Peyer's patch (tissue), 4 donors: ENCODE measurements around the gene RNU6-1. TPM values are rescaled to one million over a fixed set of nuclear protein-coding genes. Genes with fewer than 3 reads are reported as not detected.
A peak's percentile ranks its signal among the peaks of the same experiment; 100 is the strongest.

Source experiments
- DNase-seq, 3 donors: peaks; one replicate each; pipeline ENCODE4 v3.0.0-alpha.2; 2017 to 2019
- H3K27ac ChIP-seq, 4 donors: fragments of 200-600 bp; sonication (generic); one replicate each; pipeline ENCODE4 v1.5.1; 2016 to 2019
- H3K27me3 ChIP-seq, 2 donors: fragments of 200-600 bp; sonication (generic); one replicate each; pipeline ENCODE4 v1.5.1; 2019
- H3K36me3 ChIP-seq, 3 donors: fragments of 200-600 bp; sonication (generic); one replicate each; pipeline ENCODE4 v1.5.1; 2016 to 2019
- H3K4me1 ChIP-seq, 4 donors: fragments of 200-600 bp; sonication (generic); one replicate each; pipeline ENCODE4 v1.5.1; 2016 to 2019
- H3K4me3 ChIP-seq, 4 donors: fragments of 200-600 bp; sonication (generic); 1 replicate in 3 of 4; 2 replicates in 1 of 4; pipeline ENCODE4 v1.5.1; 2016 to 2019; ENCODE audit warnings: mild to moderate bottlenecking in 1 of 4
- H3K9me3 ChIP-seq, 4 donors: fragments of 200-600 bp; sonication (generic); one replicate each; pipeline ENCODE4 v1.5.1; 2016 to 2019; ENCODE audit warnings: mild to moderate bottlenecking in 1 of 4
- POLR2A ChIP-seq, 2 donors: fragments of 450-650 bp; IDR thresholded peaks; one replicate each; pipeline ENCODE4 v1.5.1; 2017; ENCODE audit warnings: antibody characterized with exemption in 2 of 2, mild to moderate bottlenecking in 2 of 2, moderate library complexity in 2 of 2
- total RNA-seq, 4 donors: library from RNA; depleted of rRNA; stranded (reverse); fragments of >200 nt; gene quantifications; one replicate each; pipeline ENCODE4 v1.1.0, GENCODE V29; 2016
- TF ChIP-seq, protein P1 (sequence below), 6 experiments: fragments of 450-650 bp in 4 of 6; fragments of 200-600 bp in 2 of 6; sonication (generic) in 1 of 6; IDR thresholded peaks; one replicate each; pipeline ENCODE4 v1.5.1; 2017 to 2019; ENCODE audit warnings: antibody characterized with exemption in 6 of 6, mild to moderate bottlenecking in 3 of 6, moderate library complexity in 1 of 6

RNU6-1 gene
- total RNA-seq, 4 donors from 2014 or later: not detected

- Histone ChIP-seq H3K27ac (no peak overlapping the region), H3K36me3 (no peaks in the 10 kb centered on the region), H3K4me3 (no peak overlapping the region), H3K9me3 (peaks cover 0 to 4% (median 0%) of the 10 kb centered on the region in 4 donors), H3K27me3 (no peaks in the 10 kb centered on the region), H3K4me1 (peaks cover 0 to 5% (median 0%) of the 10 kb centered on the region in 4 donors)
- DNase-seq: no peak
- TF ChIP-seq, protein P1, sequence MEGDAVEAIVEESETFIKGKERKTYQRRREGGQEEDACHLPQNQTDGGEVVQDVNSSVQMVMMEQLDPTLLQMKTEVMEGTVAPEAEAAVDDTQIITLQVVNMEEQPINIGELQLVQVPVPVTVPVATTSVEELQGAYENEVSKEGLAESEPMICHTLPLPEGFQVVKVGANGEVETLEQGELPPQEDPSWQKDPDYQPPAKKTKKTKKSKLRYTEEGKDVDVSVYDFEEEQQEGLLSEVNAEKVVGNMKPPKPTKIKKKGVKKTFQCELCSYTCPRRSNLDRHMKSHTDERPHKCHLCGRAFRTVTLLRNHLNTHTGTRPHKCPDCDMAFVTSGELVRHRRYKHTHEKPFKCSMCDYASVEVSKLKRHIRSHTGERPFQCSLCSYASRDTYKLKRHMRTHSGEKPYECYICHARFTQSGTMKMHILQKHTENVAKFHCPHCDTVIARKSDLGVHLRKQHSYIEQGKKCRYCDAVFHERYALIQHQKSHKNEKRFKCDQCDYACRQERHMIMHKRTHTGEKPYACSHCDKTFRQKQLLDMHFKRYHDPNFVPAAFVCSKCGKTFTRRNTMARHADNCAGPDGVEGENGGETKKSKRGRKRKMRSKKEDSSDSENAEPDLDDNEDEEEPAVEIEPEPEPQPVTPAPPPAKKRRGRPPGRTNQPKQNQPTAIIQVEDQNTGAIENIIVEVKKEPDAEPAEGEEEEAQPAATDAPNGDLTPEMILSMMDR (IDR thresholded peaks at IDR 0.05): no peak
- TF ChIP-seq POLR2A (IDR thresholded peaks at IDR 0.05): no peak
Measured at GRCh38 chr15:67865331-67865730, 25.5 kb upstream of the RNU6-1 start.

GRCh38 chr15:67863442-67863987 is 23.7 kb upstream of the RNU6-1 start:
- peak in 1 of 2 donors; percentile 8 for TF ChIP-seq POLR2A (IDR thresholded peaks at IDR 0.05)
- TF ChIP-seq, protein P1 (IDR thresholded peaks at IDR 0.05): peak; percentile 82 to 95 (median 94)
- Histone ChIP-seq H3K4me3 (peak overlapping the region; percentile 30 to 56 (median 42)), H3K27ac (peak overlapping the region in 2 of 4 donors; percentile 43 to 64), H3K27me3 (no peaks in the 10 kb centered on the region), H3K4me1 (peaks cover 0 to 5% (median 0%) of the 10 kb centered on the region in 4 donors), H3K9me3 (no peaks in the 10 kb centered on the region), H3K36me3 (no peaks in the 10 kb centered on the region)
- peak; percentile 61 to 89 (median 87) for DNase-seq

- DNase-seq: peak in 1 of 3 donors; percentile 31
- TF ChIP-seq, protein P1 (IDR thresholded peaks at IDR 0.05): no peak
- TF ChIP-seq POLR2A (IDR thresholded peaks at IDR 0.05): no peak
- Histone ChIP-seq H3K4me3 (peak overlapping the region; percentile 30 to 56 (median 42)), H3K36me3 (no peaks in the 10 kb centered on the region), H3K27ac (peak overlapping the region in 3 of 4 donors; percentile 12 to 64 (median 43)), H3K9me3 (no peaks in the 10 kb centered on the region), H3K27me3 (no peaks in the 10 kb centered on the region), H3K4me1 (peaks cover 0 to 5% (median 0%) of the 10 kb centered on the region in 4 donors)
Measured at GRCh38 chr15:67862750-67863441, 23.1 kb upstream of the RNU6-1 start.

DNA sequence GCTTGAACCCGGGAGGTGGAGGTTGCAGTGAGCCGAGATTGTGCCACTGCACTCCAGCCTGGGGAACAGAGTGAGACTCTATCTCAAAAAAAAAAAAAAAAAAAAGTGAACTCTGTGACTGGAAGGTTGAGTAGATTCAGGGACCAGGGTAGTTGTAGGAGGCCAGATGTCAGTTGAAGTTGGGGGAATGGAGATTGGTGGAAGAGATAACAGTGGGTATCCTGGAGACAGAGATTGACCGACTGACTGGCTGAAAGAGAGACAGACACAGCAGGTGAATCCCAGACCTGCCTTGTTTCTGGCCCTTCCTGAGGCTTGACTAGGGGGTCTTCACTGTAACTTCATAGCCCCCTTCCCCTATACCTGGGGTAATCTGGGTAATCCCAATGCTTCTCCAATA is 22.1 kb upstream of the RNU6-1 start:
- Histone ChIP-seq H3K9me3 (no peaks in the 10 kb centered on the region), H3K27me3 (no peaks in the 10 kb centered on the region), H3K36me3 (no peaks in the 10 kb centered on the region), H3K27ac (no peak overlapping the region), H3K4me3 (no peak overlapping the region), H3K4me1 (peaks cover 0 to 5% (median 0%) of the 10 kb centered on the region in 4 donors)
- TF ChIP-seq POLR2A (IDR thresholded peaks at IDR 0.05): no peak
- TF ChIP-seq, protein P1 (IDR thresholded peaks at IDR 0.05): no peak
- DNase-seq: no peak

DNA sequence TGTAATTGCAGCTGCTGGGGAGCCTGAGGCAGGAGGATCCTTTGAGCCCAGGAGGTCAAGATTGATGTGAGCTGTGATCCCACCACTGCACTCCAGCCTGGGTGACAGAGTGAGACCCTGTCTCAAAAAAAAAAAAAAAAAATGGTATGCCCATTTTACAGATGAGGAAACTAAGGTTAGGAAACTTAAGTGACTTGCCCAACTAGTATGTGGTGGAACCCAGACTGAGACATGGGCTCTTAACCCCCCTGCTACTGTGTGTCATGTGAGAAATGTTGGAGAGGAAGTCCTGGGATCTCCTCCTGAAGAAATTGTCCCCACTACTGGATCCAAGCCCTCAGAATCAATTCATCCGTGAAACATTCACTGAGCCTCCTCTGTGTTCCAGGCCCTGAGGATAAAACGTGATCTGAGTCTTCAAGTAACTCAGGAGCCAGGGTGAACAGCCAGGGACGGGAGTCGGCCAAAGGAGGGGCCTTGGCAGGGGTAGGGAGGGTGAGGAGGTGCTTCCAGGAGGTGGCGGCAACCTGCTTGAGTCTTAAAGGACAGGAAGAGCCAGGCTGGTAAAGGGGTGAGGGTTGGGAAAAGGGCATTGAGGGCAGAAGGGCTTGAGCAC is 19.6 kb upstream of the RNU6-1 start:
- H3K4me1 ChIP-seq: peaks cover 0 to 5% (median 0%) of the 10 kb centered on the region in 4 donors

More for the DNA sequence above, 19.6 kb upstream of the RNU6-1 start:
- Histone ChIP-seq H3K4me3 (no peak overlapping the region), H3K9me3 (no peaks in the 10 kb centered on the region), H3K27me3 (no peaks in the 10 kb centered on the region), H3K36me3 (no peaks in the 10 kb centered on the region), H3K27ac (no peak overlapping the region)
- no peak for DNase-seq
- TF ChIP-seq POLR2A (IDR thresholded peaks at IDR 0.05): no peak
- TF ChIP-seq, protein P1 (IDR thresholded peaks at IDR 0.05): no peak
